Right lobe of liver (tissue), 4 donors: ENCODE measurements around the gene CIRBP.

Source experiments
- CTCF ChIP-seq, 4 donors: fragments of 200-600 bp in 3 of 4; fragments of 450-650 bp in 1 of 4; IDR thresholded peaks; one replicate each; pipeline versions ENCODE4 v1.5.1 to v1.8.0; 2016 to 2022; ENCODE audit warnings: antibody characterized with exemption in 4 of 4, mild to moderate bottlenecking in 2 of 4
- POLR2A ChIP-seq: fragments of 450-650 bp; IDR thresholded peaks from one replicate; pipeline ENCODE4 v1.6.1; 2017; ENCODE audit warnings: antibody characterized with exemption, mild to moderate bottlenecking
- donor health status: DM: no; HTN: no; CAD: no.
- donor health status: DM: no; HTN: no; CAD: no.
- donor health status: DM: no; HTN: yes; CAD: no.

- TF ChIP-seq CTCF (IDR thresholded peaks at IDR 0.05) (no peak), POLR2A (peak; percentile 74)
These were observed 8.2 kb upstream of the CIRBP start for GRCh38 chr19:1260749-1261537.
